ENCODE measurements around the gene NTM.

Gene NTM

GRCh38 chr11:132111838-132112237 lies 741.4 kb downstream of the NTM start:
- Histone ChIP-seq H3K79me2 (ENCODE audit: control insufficient read depth, insufficient read depth, low read length) (no peaks in the 10 kb centered on the region), H3K4ac (ENCODE audit: low read depth, low read length) (no peak overlapping the region), H3K23ac (ENCODE audit: low read length) (no peak overlapping the region), H2AK5ac (ENCODE audit: low read length) (no peak overlapping the region), H4K8ac (ENCODE audit: low read depth, low read length) (no peak overlapping the region), H3K4me1 (ENCODE audit: control insufficient read depth, low read depth, low read length) (peaks cover 5% of the 10 kb centered on the region), H3K56ac (ENCODE audit: low read length) (no peak overlapping the region), H3K9ac (ENCODE audit: low read length) (no peak overlapping the region), H4K5ac (ENCODE audit: low read length) (no peak overlapping the region), H3K27me3 (ENCODE audit: insufficient read depth, low read length, poor library complexity) (no peaks in the 10 kb centered on the region), H3K18ac (ENCODE audit: low read length) (no peak overlapping the region), H3K79me1 (ENCODE audit: low read length) (no peaks in the 10 kb centered on the region), H2BK15ac (replicated peaks; ENCODE audit: low read depth) (no peak overlapping the region), H3K36me3 (ENCODE audit: control insufficient read depth, insufficient read depth, low read length) (no peaks in the 10 kb centered on the region), H2BK120ac (ENCODE audit: low read depth, low read length) (no peak overlapping the region), H2BK5ac (ENCODE audit: low read length) (no peak overlapping the region), H3K27ac (ENCODE audit: low read depth, low read length) (no peak overlapping the region), H3K4me2 (ENCODE audit: low read length) (no peak overlapping the region), H3K4me3 (ENCODE audit: low read length) (no peak overlapping the region)
- peak; percentile 32 for DNase-seq
- WGBS (ENCODE audit: extremely low coverage, insufficient coverage, low lambda C conversion rate), result no CpG with 5 or more reads among the region's 5 CpGs

- no peak overlapping the region for H2AK5ac ChIP-seq (ENCODE audit: low read length)
- no peak overlapping the region for H3K9ac ChIP-seq (ENCODE audit: low read length)
- no peak overlapping the region for H4K8ac ChIP-seq (ENCODE audit: low read depth, low read length)
- H3K4ac ChIP-seq (ENCODE audit: low read depth, low read length), result no peak overlapping the region
- no peaks in the 10 kb centered on the region for H3K79me1 ChIP-seq (ENCODE audit: low read length)
- no peaks in the 10 kb centered on the region for H3K27me3 ChIP-seq (ENCODE audit: insufficient read depth, low read length, poor library complexity)
- H3K4me3 ChIP-seq (ENCODE audit: low read length), result no peak overlapping the region
- no peak for DNase-seq
- no peak overlapping the region for H3K27ac ChIP-seq (ENCODE audit: low read depth, low read length)
- no peaks in the 10 kb centered on the region for H3K36me3 ChIP-seq (ENCODE audit: control insufficient read depth, insufficient read depth, low read length)
- H2BK15ac ChIP-seq (replicated peaks; ENCODE audit: low read depth), result no peak overlapping the region
- H3K56ac ChIP-seq (ENCODE audit: low read length), result no peak overlapping the region
- H2BK120ac ChIP-seq (ENCODE audit: low read depth, low read length), result no peak overlapping the region
- no peaks in the 10 kb centered on the region for H3K79me2 ChIP-seq (ENCODE audit: control insufficient read depth, insufficient read depth, low read length)
- H3K4me2 ChIP-seq (ENCODE audit: low read length), result no peak overlapping the region
- no CpG with 5 or more reads among the region's 6 CpGs for WGBS (ENCODE audit: extremely low coverage, insufficient coverage, low lambda C conversion rate)
- H4K5ac ChIP-seq (ENCODE audit: low read length), result no peak overlapping the region
- H3K18ac ChIP-seq (ENCODE audit: low read length), result no peak overlapping the region
- H3K23ac ChIP-seq (ENCODE audit: low read length), result no peak overlapping the region
- H3K4me1 ChIP-seq (ENCODE audit: control insufficient read depth, low read depth, low read length), result peaks cover 5% of the 10 kb centered on the region
- no peak overlapping the region for H2BK5ac ChIP-seq (ENCODE audit: low read length)
Measured at GRCh38 chr11:132112846-132113245, 742.4 kb downstream of the NTM start.

GRCh38 chr11:132114185-132114584 lies 743.8 kb downstream of the NTM start:
- H3K36me3 ChIP-seq (ENCODE audit: control insufficient read depth, insufficient read depth, low read length), result no peaks in the 10 kb centered on the region
- no peak overlapping the region for H3K18ac ChIP-seq (ENCODE audit: low read length)
- no peak overlapping the region for H2AK5ac ChIP-seq (ENCODE audit: low read length)
- no peaks in the 10 kb centered on the region for H3K79me2 ChIP-seq (ENCODE audit: control insufficient read depth, insufficient read depth, low read length)
- H3K4me1 ChIP-seq (ENCODE audit: control insufficient read depth, low read depth, low read length), result peaks cover 5% of the 10 kb centered on the region
- H3K27me3 ChIP-seq (ENCODE audit: insufficient read depth, low read length, poor library complexity), result no peaks in the 10 kb centered on the region
- H3K27ac ChIP-seq (ENCODE audit: low read depth, low read length), result no peak overlapping the region
- H4K5ac ChIP-seq (ENCODE audit: low read length), result no peak overlapping the region
- H3K4me3 ChIP-seq (ENCODE audit: low read length), result no peak overlapping the region
- no peak overlapping the region for H3K23ac ChIP-seq (ENCODE audit: low read length)
- no peak overlapping the region for H2BK5ac ChIP-seq (ENCODE audit: low read length)
- H3K56ac ChIP-seq (ENCODE audit: low read length), result no peak overlapping the region
- no peak overlapping the region for H4K8ac ChIP-seq (ENCODE audit: low read depth, low read length)
- peak; percentile 80 for DNase-seq
- WGBS (ENCODE audit: extremely low coverage, insufficient coverage, low lambda C conversion rate), result no CpG with 5 or more reads among the region's 3 CpGs
- no peak overlapping the region for H3K9ac ChIP-seq (ENCODE audit: low read length)
- H3K4ac ChIP-seq (ENCODE audit: low read depth, low read length), result no peak overlapping the region
- no peak overlapping the region for H2BK120ac ChIP-seq (ENCODE audit: low read depth, low read length)
- no peak overlapping the region for H2BK15ac ChIP-seq (replicated peaks; ENCODE audit: low read depth)
- no peak overlapping the region for H3K4me2 ChIP-seq (ENCODE audit: low read length)
- no peaks in the 10 kb centered on the region for H3K79me1 ChIP-seq (ENCODE audit: low read length)

- Histone ChIP-seq H3K9ac (ENCODE audit: low read length) (no peak overlapping the region), H2AK5ac (ENCODE audit: low read length) (no peak overlapping the region), H3K27ac (ENCODE audit: low read depth, low read length) (peak overlapping the region; percentile 22), H3K36me3 (ENCODE audit: control insufficient read depth, insufficient read depth, low read length) (no peaks in the 10 kb centered on the region), H4K8ac (ENCODE audit: low read depth, low read length) (no peak overlapping the region), H2BK5ac (ENCODE audit: low read length) (no peak overlapping the region), H3K4me3 (ENCODE audit: low read length) (no peak overlapping the region), H3K18ac (ENCODE audit: low read length) (no peak overlapping the region), H3K79me2 (ENCODE audit: control insufficient read depth, insufficient read depth, low read length) (no peaks in the 10 kb centered on the region), H4K5ac (ENCODE audit: low read length) (no peak overlapping the region), H2BK15ac (replicated peaks; ENCODE audit: low read depth) (no peak overlapping the region), H3K4me2 (ENCODE audit: low read length) (no peak overlapping the region), H3K4ac (ENCODE audit: low read depth, low read length) (no peak overlapping the region), H3K4me1 (ENCODE audit: control insufficient read depth, low read depth, low read length) (peaks cover 5% of the 10 kb centered on the region), H3K23ac (ENCODE audit: low read length) (no peak overlapping the region), H3K79me1 (ENCODE audit: low read length) (no peaks in the 10 kb centered on the region), H3K56ac (ENCODE audit: low read length) (no peak overlapping the region), H2BK120ac (ENCODE audit: low read depth, low read length) (no peak overlapping the region), H3K27me3 (ENCODE audit: insufficient read depth, low read length, poor library complexity) (no peaks in the 10 kb centered on the region)
- no peak for DNase-seq
- WGBS (ENCODE audit: extremely low coverage, insufficient coverage, low lambda C conversion rate), result no CpG with 5 or more reads among the region's 3 CpGs
Measured at GRCh38 chr11:132114743-132115142, 744.3 kb downstream of the NTM start.

GRCh38 chr11:132115454-132115853 lies 745.0 kb downstream of the NTM start:
- no peak overlapping the region for H3K9ac ChIP-seq (ENCODE audit: low read length)
- H4K8ac ChIP-seq (ENCODE audit: low read depth, low read length), result no peak overlapping the region
- no peaks in the 10 kb centered on the region for H3K79me1 ChIP-seq (ENCODE audit: low read length)
- H3K4ac ChIP-seq (ENCODE audit: low read depth, low read length), result no peak overlapping the region
- H3K27ac ChIP-seq (ENCODE audit: low read depth, low read length), result no peak overlapping the region
- no peak overlapping the region for H2BK120ac ChIP-seq (ENCODE audit: low read depth, low read length)
- H3K18ac ChIP-seq (ENCODE audit: low read length), result no peak overlapping the region
- H2BK5ac ChIP-seq (ENCODE audit: low read length), result no peak overlapping the region
- no CpG with 5 or more reads among the region's 5 CpGs for WGBS (ENCODE audit: extremely low coverage, insufficient coverage, low lambda C conversion rate)
- H3K4me2 ChIP-seq (ENCODE audit: low read length), result no peak overlapping the region
- no peak overlapping the region for H2BK15ac ChIP-seq (replicated peaks; ENCODE audit: low read depth)
- peak; percentile 51 for DNase-seq
- no peak overlapping the region for H2AK5ac ChIP-seq (ENCODE audit: low read length)
- H4K5ac ChIP-seq (ENCODE audit: low read length), result no peak overlapping the region
- H3K27me3 ChIP-seq (ENCODE audit: insufficient read depth, low read length, poor library complexity), result no peaks in the 10 kb centered on the region
- H3K56ac ChIP-seq (ENCODE audit: low read length), result no peak overlapping the region
- H3K36me3 ChIP-seq (ENCODE audit: control insufficient read depth, insufficient read depth, low read length), result no peaks in the 10 kb centered on the region
- no peaks in the 10 kb centered on the region for H3K79me2 ChIP-seq (ENCODE audit: control insufficient read depth, insufficient read depth, low read length)
- no peak overlapping the region for H3K4me3 ChIP-seq (ENCODE audit: low read length)
- no peak overlapping the region for H3K23ac ChIP-seq (ENCODE audit: low read length)
- H3K4me1 ChIP-seq (ENCODE audit: control insufficient read depth, low read depth, low read length), result peaks cover 5% of the 10 kb centered on the region

- Histone ChIP-seq H3K23ac (ENCODE audit: low read length) (peak overlapping the region; percentile 4), H4K8ac (ENCODE audit: low read depth, low read length) (no peak overlapping the region), H3K4me1 (ENCODE audit: control insufficient read depth, low read depth, low read length) (peaks cover 5% of the 10 kb centered on the region), H3K9ac (ENCODE audit: low read length) (no peak overlapping the region), H3K4me3 (ENCODE audit: low read length) (no peak overlapping the region), H3K27ac (ENCODE audit: low read depth, low read length) (no peak overlapping the region), H2BK5ac (ENCODE audit: low read length) (no peak overlapping the region), H3K18ac (ENCODE audit: low read length) (no peak overlapping the region), H3K79me2 (ENCODE audit: control insufficient read depth, insufficient read depth, low read length) (no peaks in the 10 kb centered on the region), H3K56ac (ENCODE audit: low read length) (no peak overlapping the region), H3K4me2 (ENCODE audit: low read length) (no peak overlapping the region), H2BK15ac (replicated peaks; ENCODE audit: low read depth) (no peak overlapping the region), H2AK5ac (ENCODE audit: low read length) (no peak overlapping the region), H3K4ac (ENCODE audit: low read depth, low read length) (no peak overlapping the region), H3K36me3 (ENCODE audit: control insufficient read depth, insufficient read depth, low read length) (no peaks in the 10 kb centered on the region), H2BK120ac (ENCODE audit: low read depth, low read length) (no peak overlapping the region), H4K5ac (ENCODE audit: low read length) (no peak overlapping the region), H3K27me3 (ENCODE audit: insufficient read depth, low read length, poor library complexity) (no peaks in the 10 kb centered on the region), H3K79me1 (ENCODE audit: low read length) (no peaks in the 10 kb centered on the region)
- no CpG with 5 or more reads among the region's 3 CpGs for WGBS (ENCODE audit: extremely low coverage, insufficient coverage, low lambda C conversion rate)
- no peak for DNase-seq
Measured at GRCh38 chr11:132116516-132116915, 746.1 kb downstream of the NTM start.

Measured in mesendoderm (in vitro differentiated cells).